HG02852 (cell line): ENCODE data around the gene VPS54.
"Not testable (repeated sequence)": the region's sequence is repeated elsewhere in the genome, so short reads cannot be mapped to it uniquely, and the experiment has no call there.

ENCODE experiments used
- ATAC-seq: cut with Tn5 transposase; IDR thresholded peaks from one replicate; pipeline ENCODE4 v1.9.1; 2021; ENCODE audit warnings: mild to moderate bottlenecking, moderate library complexity; ENCODE audit not compliant: unreplicated experiment

The VPS54 gene

GRCh38 chr2:63874204-63875130, 144.8 kb downstream of the VPS54 start:
- ATAC-seq, result no peak

- ATAC-seq, result no peak
Observed at GRCh38 chr2:63872571-63873328, 146.5 kb downstream of the VPS54 start.

GRCh38 chr2:63871864-63872263, 147.4 kb downstream of the VPS54 start:
- no peak for ATAC-seq

- ATAC-seq, result no peak
Observed at GRCh38 chr2:63870679-63871078, 148.5 kb downstream of the VPS54 start.

- no peak for ATAC-seq
Observed at GRCh38 chr2:63866009-63866709, 153.1 kb downstream of the VPS54 start.

- no peak for ATAC-seq
Observed at GRCh38 chr2:63865159-63865799, 153.9 kb downstream of the VPS54 start.

- ATAC-seq, result no peak
Observed at GRCh38 chr2:63863707-63864106, 155.5 kb downstream of the VPS54 start.

GRCh38 chr2:63862806-63863205, 156.4 kb downstream of the VPS54 start:
- no peak for ATAC-seq

GRCh38 chr2:63861220-63861822, 157.9 kb downstream of the VPS54 start:
- peak; percentile 63 for ATAC-seq

- ATAC-seq, result no peak
Observed at GRCh38 chr2:63858291-63858690, 160.9 kb downstream of the VPS54 start.

GRCh38 chr2:63856303-63856603, 163.0 kb downstream of the VPS54 start:
- ATAC-seq, result no peak

- no peak for ATAC-seq
Observed at GRCh38 chr2:63855418-63856302, 163.6 kb downstream of the VPS54 start.

- ATAC-seq, result no peak
Observed at GRCh38 chr2:63853527-63854310, 165.5 kb downstream of the VPS54 start.

- no peak for ATAC-seq
Observed at GRCh38 chr2:63851691-63852311, 167.4 kb downstream of the VPS54 start.

GRCh38 chr2:63850649-63851048, 168.6 kb downstream of the VPS54 start:
- no peak for ATAC-seq

- no peak for ATAC-seq
Observed at GRCh38 chr2:63850204-63850571, 169.0 kb downstream of the VPS54 start.

GRCh38 chr2:63849381-63850203, 169.6 kb downstream of the VPS54 start:
- ATAC-seq, result no peak

- not testable (repeated sequence) for ATAC-seq
Observed at GRCh38 chr2:63847571-63847970, 171.7 kb downstream of the VPS54 start.
